ENCODE results near the gene OR7C2. TPM values are rescaled to one million over a fixed set of nuclear protein-coding genes. Genes with fewer than 3 reads are reported as not detected.

OR7C2 gene
- total and polyA plus RNA-seq, 3 donors from 2014 or later, result not detected

DNA sequence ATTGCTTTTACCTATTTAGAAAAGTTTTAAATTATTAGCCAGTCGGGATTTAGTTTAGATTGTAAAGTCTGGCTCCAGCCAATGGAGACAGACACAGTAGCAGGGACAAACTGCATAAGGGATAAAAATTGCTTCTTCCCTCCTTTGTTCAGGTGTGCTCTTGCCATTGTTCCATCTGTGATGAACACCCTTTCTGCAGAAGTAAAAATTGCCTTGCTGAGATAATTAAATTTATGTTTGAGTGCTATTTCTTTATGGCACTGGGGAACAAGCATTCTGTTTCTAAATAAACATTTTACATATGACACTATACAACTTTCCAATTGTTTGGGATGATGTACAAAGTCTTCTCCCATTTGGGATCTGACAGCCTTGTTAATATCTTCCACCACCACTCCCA lies 18.0 kb downstream of the OR7C2 start:
- Histone ChIP-seq H3K27me3 (no peaks in the 10 kb centered on the region), H3K4me3 (no peak overlapping the region), H3K36me3 (ENCODE audit: low read depth, missing control alignments) (no peaks in the 10 kb centered on the region), H3K9me3 (no peaks in the 10 kb centered on the region), H3K27ac (no peak overlapping the region), H3K4me1 (no peaks in the 10 kb centered on the region)
- 28 to 79% methylated on average over 1 of the region's 1 CpG for WGBS, 2 donors
- no peak for DNase-seq
- no peak for TF ChIP-seq POLR2A (IDR thresholded peaks at IDR 0.05)
- TF ChIP-seq, protein P1, sequence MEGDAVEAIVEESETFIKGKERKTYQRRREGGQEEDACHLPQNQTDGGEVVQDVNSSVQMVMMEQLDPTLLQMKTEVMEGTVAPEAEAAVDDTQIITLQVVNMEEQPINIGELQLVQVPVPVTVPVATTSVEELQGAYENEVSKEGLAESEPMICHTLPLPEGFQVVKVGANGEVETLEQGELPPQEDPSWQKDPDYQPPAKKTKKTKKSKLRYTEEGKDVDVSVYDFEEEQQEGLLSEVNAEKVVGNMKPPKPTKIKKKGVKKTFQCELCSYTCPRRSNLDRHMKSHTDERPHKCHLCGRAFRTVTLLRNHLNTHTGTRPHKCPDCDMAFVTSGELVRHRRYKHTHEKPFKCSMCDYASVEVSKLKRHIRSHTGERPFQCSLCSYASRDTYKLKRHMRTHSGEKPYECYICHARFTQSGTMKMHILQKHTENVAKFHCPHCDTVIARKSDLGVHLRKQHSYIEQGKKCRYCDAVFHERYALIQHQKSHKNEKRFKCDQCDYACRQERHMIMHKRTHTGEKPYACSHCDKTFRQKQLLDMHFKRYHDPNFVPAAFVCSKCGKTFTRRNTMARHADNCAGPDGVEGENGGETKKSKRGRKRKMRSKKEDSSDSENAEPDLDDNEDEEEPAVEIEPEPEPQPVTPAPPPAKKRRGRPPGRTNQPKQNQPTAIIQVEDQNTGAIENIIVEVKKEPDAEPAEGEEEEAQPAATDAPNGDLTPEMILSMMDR (IDR thresholded peaks at IDR 0.05), result no peak
- intact Hi-C loops (cut with DNase I; ENCODE audit: low total_unique reads), result no loop called here

DNA sequence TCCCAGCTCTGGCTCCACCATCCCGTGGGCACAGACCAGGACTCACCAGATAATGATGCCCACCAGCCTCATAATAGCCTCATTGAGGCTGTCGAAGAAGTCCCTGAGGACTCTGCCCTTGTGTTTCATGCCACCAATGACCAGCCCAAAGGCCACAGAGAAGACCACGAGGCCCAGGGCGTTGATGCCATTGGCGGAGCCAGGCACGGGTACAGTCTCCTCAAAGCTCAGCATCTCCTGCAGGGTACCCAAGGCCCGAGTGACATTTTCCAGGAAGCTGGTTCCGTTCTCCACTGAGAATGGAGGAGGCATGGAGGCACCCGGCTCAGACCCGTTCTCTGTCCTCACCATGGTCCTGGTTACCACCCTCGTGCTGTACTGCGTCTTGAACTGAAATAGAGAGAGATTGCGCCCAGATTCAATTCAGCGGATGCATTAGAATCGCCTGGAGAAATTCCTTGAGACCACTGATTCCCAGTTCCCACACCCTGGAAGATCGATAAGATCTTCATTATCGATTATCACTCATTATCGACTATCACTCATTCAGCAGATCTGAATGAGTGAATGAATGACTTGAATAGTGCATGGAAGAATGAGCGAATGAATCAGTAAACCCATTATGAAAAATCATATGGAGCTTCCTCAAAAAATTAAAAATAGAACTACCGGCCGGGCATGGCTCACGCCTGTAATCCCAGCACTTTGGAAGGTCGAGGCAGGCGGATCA lies 20.8 kb downstream of the OR7C2 start:
- Histone ChIP-seq H3K36me3 (ENCODE audit: low read depth, missing control alignments) (no peaks in the 10 kb centered on the region), H3K27me3 (no peaks in the 10 kb centered on the region), H3K4me1 (peaks cover under 1% of the 10 kb centered on the region), H3K4me3 (no peak overlapping the region), H3K9me3 (no peaks in the 10 kb centered on the region), H3K27ac (no peak overlapping the region)
- no peak for DNase-seq
- TF ChIP-seq, protein P1 (IDR thresholded peaks at IDR 0.05), result no peak
- TF ChIP-seq POLR2A (IDR thresholded peaks at IDR 0.05), result no peak
- WGBS, 2 donors, result 91 to 96% methylated on average over 18 to 24 of the region's 24 CpGs
- intact Hi-C loops (cut with DNase I; ENCODE audit: low total_unique reads), result no loop called here

DNA sequence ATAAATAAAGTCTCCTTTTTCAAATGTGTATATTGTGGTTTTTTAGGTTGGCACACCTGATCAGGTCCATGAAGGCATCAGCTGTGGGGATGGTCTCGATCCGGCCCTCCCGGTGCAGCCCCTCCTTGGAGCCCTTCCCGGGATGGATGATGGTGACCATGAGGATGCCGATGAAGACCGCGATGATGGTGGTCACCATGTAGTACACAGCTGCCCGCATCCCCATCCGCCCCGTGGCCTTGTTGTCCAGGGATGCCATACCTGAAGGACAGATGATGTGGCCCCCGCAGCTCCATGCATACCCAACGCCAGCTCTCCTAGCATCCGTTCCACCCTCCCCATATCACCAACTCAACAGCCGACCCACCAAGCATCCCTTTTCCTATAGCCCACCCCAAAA lies 27.0 kb downstream of the OR7C2 start:
- H3K27ac ChIP-seq, result no peak overlapping the region
- no peak for DNase-seq
- H3K4me1 ChIP-seq, result peaks cover 4% of the 10 kb centered on the region
- WGBS, 2 donors, result 95% methylated on average over 11 to 14 of the region's 14 CpGs
- intact Hi-C loops (cut with DNase I; ENCODE audit: low total_unique reads), result no loop called here
- no peak overlapping the region for H3K4me3 ChIP-seq
- no peaks in the 10 kb centered on the region for H3K9me3 ChIP-seq
- no peaks in the 10 kb centered on the region for H3K36me3 ChIP-seq (ENCODE audit: low read depth, missing control alignments)
- TF ChIP-seq, protein P1 (IDR thresholded peaks at IDR 0.05), result no peak
- no peak for TF ChIP-seq POLR2A (IDR thresholded peaks at IDR 0.05)
- no peaks in the 10 kb centered on the region for H3K27me3 ChIP-seq

DNA sequence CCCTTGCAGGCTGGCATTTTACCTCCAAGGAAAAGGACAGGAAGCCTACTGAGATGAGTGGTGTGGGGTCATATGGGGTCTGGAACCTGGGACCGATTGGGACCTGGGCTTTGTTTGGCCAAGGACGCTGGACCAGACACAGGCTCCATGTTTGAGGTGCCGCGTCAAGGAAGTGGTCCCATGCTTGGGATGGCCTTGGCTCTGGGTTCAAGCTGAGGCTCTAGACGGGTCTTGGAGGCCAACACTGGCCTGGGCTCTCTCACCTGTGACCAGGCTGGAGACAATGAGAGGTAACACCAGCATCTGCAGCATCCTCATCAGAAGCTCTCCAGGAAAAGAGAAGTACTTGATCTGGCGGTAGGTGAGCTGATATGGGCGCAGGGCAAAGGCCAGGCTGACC lies 30.2 kb downstream of the OR7C2 start:
- 89 to 93% methylated on average over 6 to 7 of the region's 7 CpGs for WGBS, 2 donors
- Histone ChIP-seq H3K36me3 (ENCODE audit: low read depth, missing control alignments) (no peaks in the 10 kb centered on the region), H3K27ac (no peak overlapping the region), H3K9me3 (no peaks in the 10 kb centered on the region), H3K4me1 (peaks cover 4% of the 10 kb centered on the region), H3K27me3 (no peaks in the 10 kb centered on the region), H3K4me3 (no peak overlapping the region)
- no peak for DNase-seq
- intact Hi-C loops (cut with DNase I; ENCODE audit: low total_unique reads), result no loop called here
- TF ChIP-seq POLR2A (IDR thresholded peaks at IDR 0.05), result no peak
- TF ChIP-seq, protein P1 (IDR thresholded peaks at IDR 0.05), result no peak

DNA sequence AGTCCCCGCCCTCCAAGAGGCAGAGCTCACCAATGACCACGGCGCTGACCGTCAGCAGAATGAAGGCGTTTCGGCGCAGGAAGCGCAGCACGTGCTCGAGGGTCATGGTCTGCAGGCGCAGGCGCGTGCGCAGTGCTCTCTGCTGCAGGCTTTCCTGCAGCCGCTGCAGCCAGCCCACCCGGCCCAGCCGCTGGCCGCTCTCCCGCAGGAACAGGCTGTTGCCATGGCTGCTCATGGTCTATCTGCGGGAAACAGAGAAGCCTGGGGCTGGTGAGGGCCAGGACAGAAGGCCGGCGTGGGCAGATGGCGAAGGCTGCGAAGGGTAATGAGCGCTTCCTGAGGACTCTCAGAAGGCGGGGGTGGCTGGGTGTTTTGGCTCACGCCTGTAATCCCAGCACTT lies 31.4 kb downstream of the OR7C2 start:
- Histone ChIP-seq H3K36me3 (ENCODE audit: low read depth, missing control alignments) (no peaks in the 10 kb centered on the region), H3K9me3 (no peaks in the 10 kb centered on the region), H3K27me3 (no peaks in the 10 kb centered on the region), H3K27ac (no peak overlapping the region), H3K4me3 (peak overlapping the region in 1 of 2 donors; percentile 3), H3K4me1 (no peaks in the 10 kb centered on the region)
- peak; percentile 33 for DNase-seq
- TF ChIP-seq POLR2A (IDR thresholded peaks at IDR 0.05), result no peak
- TF ChIP-seq, protein P1 (IDR thresholded peaks at IDR 0.05), result no peak
- WGBS, 2 donors, result 73 to 93% methylated on average over 3 to 27 of the region's 27 CpGs
- intact Hi-C loops (cut with DNase I; ENCODE audit: low total_unique reads), result no loop called here
